Gastroesophageal sphincter (tissue), 3 donors: ENCODE measurements around the gene SEH1L.

ENCODE experiments used
- CTCF ChIP-seq, 4 experiments: fragments of 200-600 bp in 2 of 4; fragments of 450-650 bp in 2 of 4; sonication (generic) in 1 of 4; IDR thresholded peaks; one replicate each; pipeline ENCODE4 v1.5.1; 2017 to 2019; ENCODE audit warnings: antibody characterized with exemption in 4 of 4, mild to moderate bottlenecking in 2 of 4, moderate library complexity in 2 of 4
- EP300 ChIP-seq: sonication (generic); formaldehyde crosslinking; IDR thresholded peaks from one replicate; pipeline ENCODE4 v1.6.1; 2017; ENCODE audit warnings: antibody characterized with exemption, mild to moderate bottlenecking
- POLR2AphosphoS5 ChIP-seq: sonication (generic); formaldehyde crosslinking; IDR thresholded peaks from one replicate; pipeline ENCODE4 v1.6.1; 2017; ENCODE audit warnings: antibody characterized with exemption

- TF ChIP-seq POLR2AphosphoS5, result no peak
- TF ChIP-seq CTCF (IDR thresholded peaks at IDR 0.05), result no peak
- TF ChIP-seq EP300, result no peak
Measured at GRCh38 chr18:12963069-12963468, 15.3 kb downstream of the SEH1L start.
